Measurements from ENCODE around the gene GABRG1. TPM values are rescaled to one million over a fixed set of nuclear protein-coding genes. Genes with fewer than 3 reads are reported as not detected.

Gene GABRG1
- total RNA-seq: not detected

GRCh38 chr4:46123913-46124755 is at the start of gene GABRG1:
Gene GABRG1, minus strand, starts transcription at chr4:46124054. Its CDS starts 141 bp downstream, at chr4:46123913.
- no peak for DNase-seq

GRCh38 chr4:46146993-46147392 is 23.1 kb upstream of the GABRG1 start:
- DNase-seq: no peak

DNA sequence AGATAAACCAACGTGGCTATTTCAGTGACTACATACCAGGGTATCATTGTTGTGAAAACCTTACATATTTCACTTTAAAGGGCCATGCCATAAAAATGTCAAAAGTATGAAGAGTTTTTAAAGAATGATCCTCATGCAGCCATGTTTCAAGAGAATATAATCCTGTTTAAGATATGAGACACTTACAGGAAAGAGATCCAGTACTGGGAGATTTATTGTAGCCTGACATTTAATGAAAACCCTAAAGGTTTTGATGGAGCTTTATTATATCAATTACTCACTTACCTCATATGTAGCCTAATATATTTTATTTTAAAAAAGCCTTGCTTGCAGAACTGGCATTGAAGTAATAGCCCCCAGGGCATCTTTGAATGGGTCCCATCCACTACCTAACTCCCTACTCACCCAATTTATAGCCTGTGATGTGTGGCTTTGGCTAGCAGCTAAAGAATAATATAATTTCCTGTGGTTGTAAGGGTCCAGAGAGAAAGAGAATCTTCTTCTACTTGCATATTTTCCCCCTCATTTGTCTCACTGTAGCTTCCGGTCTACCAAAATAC is 7.7 kb upstream of the GABRG1 start:
- DNase-seq: no peak

- DNase-seq: no peak
Observed at GRCh38 chr4:46124773-46125413, 1.0 kb upstream of the GABRG1 start.

DNA sequence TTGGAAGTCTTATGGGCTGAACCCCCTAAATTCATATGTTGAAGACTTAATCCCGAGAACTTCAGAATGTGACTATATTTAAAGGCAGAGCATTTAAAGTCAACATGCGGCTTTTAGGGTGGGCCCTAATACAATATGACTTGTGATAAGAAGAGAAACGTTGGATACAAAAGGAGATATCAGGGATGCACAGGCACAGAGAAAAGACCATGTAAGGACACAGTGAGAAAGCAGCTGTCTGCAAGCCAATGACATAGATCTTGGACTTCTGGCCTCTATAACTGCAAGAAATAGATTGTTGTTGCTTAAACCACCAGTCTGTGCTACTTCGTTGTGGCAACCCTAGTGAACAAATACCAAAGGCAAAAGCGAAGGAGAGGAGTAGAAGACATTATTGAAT is 42.2 kb downstream of the GABRG1 start:
- no peak for DNase-seq

DNA sequence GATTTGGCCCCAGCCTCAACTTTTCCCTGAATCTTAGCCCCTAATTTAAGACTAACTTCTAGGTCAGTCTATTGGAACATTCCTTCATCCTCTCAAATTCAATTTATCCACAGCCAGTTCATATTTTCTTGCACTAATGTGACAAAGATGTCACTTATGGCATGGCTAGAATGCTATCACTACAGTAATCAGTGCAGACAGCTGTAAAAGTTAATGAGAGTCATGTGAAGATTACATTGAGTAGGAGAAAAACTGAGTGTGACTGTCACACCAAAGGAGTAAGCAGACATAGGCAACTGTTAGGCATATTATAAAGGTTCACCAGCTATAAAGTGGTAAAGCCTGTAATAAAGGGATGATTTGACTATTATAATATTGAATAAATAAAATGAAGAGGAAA is 42.6 kb downstream of the GABRG1 start:
- DNase-seq: no peak

DNA sequence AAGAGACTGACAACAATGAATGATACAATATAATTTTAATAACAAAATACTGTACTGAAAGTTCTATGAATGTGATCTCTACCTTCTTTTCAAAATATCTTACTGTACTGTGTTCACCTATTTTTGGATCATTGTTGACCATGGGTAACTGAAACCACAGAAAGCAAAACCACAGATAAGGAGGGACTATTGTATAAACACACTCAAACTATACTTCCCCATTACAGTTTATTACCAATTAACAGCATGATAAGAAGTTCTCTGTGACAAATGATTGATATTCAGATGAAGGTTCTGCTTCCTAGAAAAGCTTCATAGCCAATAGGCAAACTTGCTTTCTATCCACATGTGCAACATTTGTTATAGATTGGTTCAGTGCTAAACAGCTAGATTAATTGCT is 50.1 kb downstream of the GABRG1 start:
- DNase-seq: no peak

GRCh38 chr4:46051392-46051791 is 72.5 kb downstream of the GABRG1 start:
- DNase-seq: no peak

GRCh38 chr4:46032056-46032455 is 91.8 kb downstream of the GABRG1 start:
- DNase-seq: no peak

GRCh38 chr4:46016306-46016705 is 107.5 kb downstream of the GABRG1 start:
- no peak for DNase-seq

DNA sequence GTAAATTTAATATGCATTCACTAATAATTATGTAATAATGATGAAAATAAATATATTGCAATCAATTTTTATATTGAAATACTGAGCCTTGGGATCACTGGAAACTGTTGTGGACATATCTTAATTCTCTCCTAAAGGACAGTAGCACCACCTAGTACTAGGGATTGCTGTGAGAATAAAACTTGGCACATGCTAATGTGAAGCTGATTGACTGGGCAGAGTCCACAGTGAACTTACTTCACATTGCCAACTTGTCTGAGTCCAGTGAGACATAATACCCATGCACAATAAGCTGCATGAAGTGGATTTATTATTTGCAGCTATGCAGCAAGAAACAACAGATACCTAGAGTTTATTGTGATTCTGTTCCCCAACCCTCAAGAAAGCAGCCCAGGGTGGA is 131.1 kb downstream of the GABRG1 start:
- DNase-seq: no peak

GRCh38 chr4:45989775-45990174 is 134.1 kb downstream of the GABRG1 start:
- DNase-seq: no peak

DNA sequence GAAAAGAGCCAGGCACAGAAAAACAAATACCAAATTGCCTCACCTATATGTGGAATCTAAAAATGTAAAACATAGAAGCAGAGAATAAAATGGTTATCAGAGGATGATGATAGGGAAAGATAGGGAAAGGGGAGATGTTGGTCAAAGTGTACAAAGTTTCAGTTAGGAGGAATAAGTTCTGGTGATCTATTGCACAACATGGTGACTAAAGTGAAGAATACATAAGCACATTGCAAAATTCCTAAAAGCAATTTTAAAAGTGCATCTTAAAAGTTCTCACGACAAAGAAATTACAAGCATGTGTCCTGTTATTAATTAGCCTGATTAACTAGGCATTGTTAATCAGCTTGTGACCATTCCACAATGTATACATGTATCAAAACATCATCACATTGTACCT is 136.0 kb downstream of the GABRG1 start:
- no peak for DNase-seq
